ENCODE measurements around the gene ITGA8.
A peak's percentile ranks its signal among the peaks of the same experiment; 100 is the strongest.

- TF ChIP-seq EZH2 (IDR thresholded peaks at IDR 0.05; ENCODE audit: borderline replicate concordance, low read depth, low read length, poor library complexity, severe bottlenecking) (no peak), CTCF (conservative IDR thresholded peaks at IDR 0.05; ENCODE audit: low read depth, low read length) (peak; percentile 82)
These were observed 24.6 kb upstream of the ITGA8 start for GRCh38 chr10:15744217-15744865.
